ENCODE results near the gene SPTBN1.
A peak's percentile ranks its signal among the peaks of the same experiment; 100 is the strongest.

SPTBN1 gene

DNA sequence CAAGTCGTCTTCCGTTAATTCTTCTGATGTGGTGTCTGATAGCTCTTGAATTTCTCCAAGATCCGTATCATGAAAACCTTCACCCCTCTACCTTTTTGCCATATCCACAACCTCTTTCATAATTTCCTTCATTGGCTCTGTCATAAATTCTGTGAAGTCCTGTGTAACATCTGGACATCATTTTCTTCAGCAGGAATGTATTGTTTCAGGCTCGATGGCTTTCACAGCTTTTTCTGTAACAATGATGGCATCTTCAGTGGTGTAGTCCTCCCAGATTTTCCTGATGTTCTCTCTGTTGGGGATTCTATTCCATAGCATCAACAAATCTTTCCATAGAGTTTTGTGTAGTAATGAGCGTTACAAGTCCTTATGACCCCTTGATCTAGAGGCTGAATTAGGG, 153.1 kb downstream of the SPTBN1 start:
- no peak for DNase-seq (ENCODE audit: low read depth, low spot score)
- H3K4me3 ChIP-seq (ENCODE audit: low read depth, low read length), result no peak overlapping the region
- in situ Hi-C loops (cut with HindIII; ENCODE audit: low sequenced_read_pairs), result no loop called here
- no peak for TF ChIP-seq CTCF (IDR thresholded peaks at IDR 0.05; ENCODE audit: low read depth, low read length)

GRCh38 chr2:54609647-54610046, 153.5 kb downstream of the SPTBN1 start:
- in situ Hi-C loops (cut with HindIII; ENCODE audit: low sequenced_read_pairs), result no loop called here

DNA sequence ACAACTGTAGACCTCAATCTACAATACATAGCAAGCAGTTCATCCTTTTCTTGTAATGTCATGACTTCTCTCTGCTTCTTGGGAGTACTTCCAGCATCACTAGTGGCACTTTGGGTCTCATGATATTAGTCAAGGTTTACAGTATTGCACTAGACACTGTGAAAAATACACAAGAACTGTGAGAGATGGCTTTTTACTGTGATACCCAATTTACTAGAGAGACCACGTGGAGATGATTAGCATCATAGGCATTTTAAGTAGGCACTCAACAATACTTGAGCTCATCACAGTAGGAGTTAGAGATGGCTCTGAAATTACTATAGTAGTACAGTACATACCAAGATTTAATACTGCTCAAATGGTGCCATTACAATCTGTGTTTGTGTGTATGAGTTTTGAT, 154.6 kb downstream of the SPTBN1 start:
- no peak for DNase-seq (ENCODE audit: low read depth, low spot score)
- in situ Hi-C loops (cut with HindIII; ENCODE audit: low sequenced_read_pairs), result no loop called here

More at GRCh38 chr2:54609647-54610046, 153.5 kb downstream of the SPTBN1 start:
- H3K4me3 ChIP-seq (ENCODE audit: low read depth, low read length), result no peak overlapping the region
- TF ChIP-seq CTCF (IDR thresholded peaks at IDR 0.05; ENCODE audit: low read depth, low read length), result no peak
- no peak for DNase-seq (ENCODE audit: low read depth, low spot score)

DNA sequence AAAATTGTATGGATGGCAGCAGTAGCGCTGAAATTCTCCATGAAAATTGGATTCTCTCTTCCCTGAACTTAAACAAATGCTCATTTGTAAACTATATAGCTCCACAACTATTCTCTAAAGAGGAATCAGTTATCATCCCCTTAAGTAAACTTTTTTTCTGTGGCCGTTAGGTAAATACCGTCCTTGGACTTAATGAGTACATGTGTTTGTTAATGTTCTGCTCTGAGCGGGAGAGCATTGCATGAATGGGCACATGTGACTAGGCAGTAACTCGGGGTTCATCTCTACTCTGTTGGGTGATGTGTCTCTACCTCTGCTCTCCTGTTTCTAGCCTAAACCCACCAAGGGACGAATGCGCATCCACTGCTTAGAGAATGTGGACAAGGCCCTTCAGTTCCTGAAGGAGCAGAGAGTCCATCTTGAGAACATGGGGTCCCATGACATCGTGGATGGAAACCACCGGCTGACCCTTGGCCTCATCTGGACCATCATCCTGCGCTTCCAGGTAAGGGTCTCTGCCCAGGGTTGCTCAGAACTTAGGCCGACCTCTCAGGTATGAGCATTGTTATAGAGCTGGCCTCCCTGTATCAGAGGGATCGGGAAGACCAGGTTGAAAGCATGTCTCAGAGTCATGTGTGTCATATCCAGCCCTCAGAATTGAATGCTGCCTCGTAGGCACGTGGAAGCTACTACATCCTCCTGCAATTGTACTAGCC, 155.9 kb downstream of the SPTBN1 start:
- DNase-seq (ENCODE audit: low read depth, low spot score), result no peak
- no peak for TF ChIP-seq CTCF (IDR thresholded peaks at IDR 0.05; ENCODE audit: low read depth, low read length)
- no peak overlapping the region for H3K4me3 ChIP-seq (ENCODE audit: low read depth, low read length)
- in situ Hi-C loops (cut with HindIII; ENCODE audit: low sequenced_read_pairs), result no loop called here

More for the DNA sequence above, 154.6 kb downstream of the SPTBN1 start:
- no peak for TF ChIP-seq CTCF (IDR thresholded peaks at IDR 0.05; ENCODE audit: low read depth, low read length)
- H3K4me3 ChIP-seq (ENCODE audit: low read depth, low read length), result no peak overlapping the region

GRCh38 chr2:54613386-54613785, 157.3 kb downstream of the SPTBN1 start:
- no peak for TF ChIP-seq CTCF (IDR thresholded peaks at IDR 0.05; ENCODE audit: low read depth, low read length)
- DNase-seq (ENCODE audit: low read depth, low spot score), result peak; percentile 56
- no peak overlapping the region for H3K4me3 ChIP-seq (ENCODE audit: low read depth, low read length)
- in situ Hi-C loops (cut with HindIII; ENCODE audit: low sequenced_read_pairs), result no loop called here

DNA sequence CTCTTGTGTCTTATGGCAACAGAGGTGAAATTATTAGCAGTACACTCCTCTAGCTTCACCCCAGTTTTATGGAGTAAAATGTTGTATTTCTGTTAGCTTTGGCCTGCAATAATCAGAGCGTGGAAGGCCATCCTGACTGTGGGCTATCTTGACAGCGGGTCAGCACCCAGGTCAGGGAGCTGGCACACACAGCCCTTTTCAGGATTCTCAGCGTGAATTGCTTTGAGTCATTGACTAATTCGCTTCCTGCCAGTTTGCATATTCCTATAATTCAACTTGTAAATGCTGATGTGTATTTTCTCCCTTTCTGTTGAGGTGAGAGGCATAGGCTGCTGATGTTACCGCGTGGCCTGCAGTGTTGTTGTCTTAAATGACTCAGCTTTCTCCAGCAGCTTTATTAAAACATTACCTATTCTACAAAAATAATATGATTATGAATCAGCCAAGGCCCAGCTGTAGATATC, 157.7 kb downstream of the SPTBN1 start:
- peak; percentile 82 for DNase-seq (ENCODE audit: low read depth, low spot score)
- in situ Hi-C loops (cut with HindIII; ENCODE audit: low sequenced_read_pairs), result no loop called here
- no peak for TF ChIP-seq CTCF (IDR thresholded peaks at IDR 0.05; ENCODE audit: low read depth, low read length)
- no peak overlapping the region for H3K4me3 ChIP-seq (ENCODE audit: low read depth, low read length)

Measured in astrocyte of the spinal cord (primary cell).